Measurements from ENCODE around the gene TTPAL. TPM values are rescaled to one million over a fixed set of nuclear protein-coding genes. Genes with fewer than 3 reads are reported as not detected.
"Not testable (repeated sequence)": the region's sequence is repeated elsewhere in the genome, so short reads cannot be mapped to it uniquely, and the experiment has no call there.

TTPAL gene
- total RNA-seq, 1 donor from 2014 or later = 25.5 TPM

DNA sequence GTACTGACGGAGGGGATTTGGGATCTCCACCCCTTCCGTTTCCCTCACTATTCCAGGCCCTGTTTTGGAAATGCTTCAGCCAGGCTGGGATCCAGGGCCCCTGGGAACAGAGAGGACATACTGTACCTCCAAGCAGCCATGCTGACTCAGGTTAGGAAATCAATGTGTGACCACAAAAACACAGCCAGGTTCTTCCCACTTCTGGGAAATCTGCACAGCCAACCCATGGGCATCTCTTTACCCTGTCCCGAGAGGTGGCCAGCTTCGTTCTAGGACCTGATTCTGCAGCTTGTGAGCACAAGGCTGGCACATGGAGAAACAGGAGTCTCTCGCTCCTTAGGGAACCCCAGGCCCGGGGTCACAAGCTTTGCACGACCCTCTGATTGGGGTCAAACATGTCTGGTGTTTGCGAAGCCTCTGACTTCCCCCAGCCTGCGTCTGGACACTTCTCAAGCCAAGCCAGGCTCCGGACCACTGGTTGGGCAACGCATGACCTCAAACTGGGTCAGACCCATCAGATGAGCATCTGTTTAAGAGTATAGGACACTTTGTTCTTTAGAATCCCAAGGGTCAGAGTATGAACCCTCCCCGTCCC is 8.3 kb upstream of the TTPAL start:
- DNase-seq (ENCODE audit: low spot score) = peak; percentile 52

DNA sequence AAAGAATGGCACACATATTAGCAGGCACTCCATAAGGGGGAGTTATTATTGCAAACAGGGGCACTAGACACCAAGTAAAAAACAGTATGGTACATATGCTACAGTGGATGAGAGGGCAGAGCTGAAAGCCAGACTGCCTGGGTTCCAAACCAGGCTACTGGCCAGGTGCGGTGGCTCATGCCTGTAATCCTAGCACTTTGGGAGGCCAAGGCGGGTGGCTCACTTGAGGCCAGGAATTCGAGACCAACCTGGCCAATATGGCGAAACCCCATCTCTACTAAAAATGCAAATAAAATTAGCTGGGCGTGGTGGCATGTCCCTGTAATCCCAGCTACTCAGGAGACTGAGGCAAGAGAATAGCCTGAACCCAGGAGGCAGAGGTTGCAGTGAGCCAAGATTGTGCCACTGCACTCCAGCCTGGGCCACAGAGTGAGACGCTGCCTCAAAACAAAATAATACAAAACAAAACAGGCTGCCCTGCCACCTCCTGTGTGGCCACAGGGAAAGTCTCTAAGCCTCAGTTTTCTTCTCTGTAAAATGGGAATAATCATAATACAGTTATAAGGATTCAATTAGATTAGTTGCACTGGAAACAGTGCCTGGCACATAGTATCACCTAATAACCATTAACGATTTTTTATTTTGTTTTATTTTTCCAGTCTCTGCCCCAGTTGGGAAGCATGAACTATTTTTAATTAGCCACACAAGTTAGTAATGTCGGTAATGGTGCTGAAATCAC is 7.5 kb upstream of the TTPAL start:
- DNase-seq (ENCODE audit: low spot score) = no peak

DNA sequence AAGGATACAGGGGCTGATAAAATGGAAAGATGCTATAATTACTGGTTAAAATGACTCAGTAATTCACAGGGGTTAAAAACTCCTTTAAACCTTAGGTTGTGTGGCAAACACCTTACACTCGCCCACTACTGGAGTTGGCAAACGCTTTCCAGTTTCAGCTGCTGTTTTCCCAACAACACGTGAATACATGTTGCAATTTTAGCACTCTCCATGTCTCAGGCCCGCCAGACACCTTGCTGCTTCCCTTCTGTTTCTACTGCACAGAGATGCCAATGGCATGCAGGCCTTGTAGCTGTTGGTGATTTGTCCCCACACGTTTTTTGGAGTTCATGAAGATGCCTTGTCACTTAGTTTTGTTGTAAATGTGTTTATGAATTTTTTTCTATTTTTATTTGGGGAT is 5.3 kb upstream of the TTPAL start:
- DNase-seq (ENCODE audit: low spot score) = no peak

DNA sequence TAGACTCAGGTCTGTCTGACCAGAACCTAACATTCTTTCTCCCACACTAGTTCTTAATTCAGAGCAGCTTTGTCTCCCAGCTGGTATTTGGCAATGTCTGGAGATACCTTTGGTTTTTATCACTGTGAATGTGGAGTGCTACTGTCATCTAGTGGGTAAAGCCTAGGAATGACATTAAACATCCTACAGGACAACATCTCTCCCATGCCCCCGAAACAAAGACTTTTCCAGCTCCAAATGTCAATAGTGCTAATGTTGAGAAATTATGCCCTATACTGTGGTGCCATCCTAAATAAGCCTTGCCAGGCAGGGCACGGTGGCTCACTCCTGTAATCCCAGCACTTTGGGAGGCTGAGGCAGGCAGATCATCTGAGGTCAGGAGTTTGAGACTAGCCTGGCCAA is 4.2 kb upstream of the TTPAL start:
- no peak for DNase-seq (ENCODE audit: low spot score)

DNA sequence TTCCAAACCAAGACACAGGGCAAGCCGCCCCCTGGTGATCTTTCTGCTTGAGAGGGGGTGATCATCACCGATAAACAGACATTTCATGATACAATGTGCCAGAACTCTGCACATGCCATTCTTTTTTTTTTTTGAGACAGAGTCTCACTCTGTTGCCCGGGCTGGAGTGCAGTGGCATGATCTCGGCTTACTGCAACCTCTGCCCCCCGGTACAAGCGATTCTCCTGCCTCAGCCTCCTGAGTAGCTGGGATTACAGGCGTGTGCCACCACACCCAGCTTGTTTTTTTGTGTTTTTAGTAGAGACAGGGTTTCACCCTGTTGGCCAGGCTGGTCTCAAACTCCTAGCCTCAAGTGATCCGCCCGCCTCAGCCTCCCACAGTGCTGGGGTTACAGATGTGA is 3.4 kb upstream of the TTPAL start:
- DNase-seq (ENCODE audit: low spot score) = not testable (repeated sequence)

DNA sequence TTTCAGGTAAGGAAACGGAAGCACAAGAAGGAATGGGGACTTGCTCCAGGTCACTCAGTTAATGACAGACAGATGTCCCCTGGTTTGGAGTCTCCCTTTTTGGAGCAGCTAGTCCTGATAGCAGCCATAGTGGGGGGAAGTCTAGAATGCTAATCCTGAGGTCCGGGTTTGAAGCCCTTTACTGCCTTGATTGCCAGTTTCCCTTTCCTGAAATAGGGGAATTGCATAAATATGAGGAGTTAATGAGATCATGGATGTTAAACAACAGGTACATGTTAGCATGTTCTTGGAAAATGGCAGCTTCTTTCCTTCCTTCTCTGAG is 341 bp upstream of the TTPAL start:
- DNase-seq (ENCODE audit: low spot score) = no peak

DNA sequence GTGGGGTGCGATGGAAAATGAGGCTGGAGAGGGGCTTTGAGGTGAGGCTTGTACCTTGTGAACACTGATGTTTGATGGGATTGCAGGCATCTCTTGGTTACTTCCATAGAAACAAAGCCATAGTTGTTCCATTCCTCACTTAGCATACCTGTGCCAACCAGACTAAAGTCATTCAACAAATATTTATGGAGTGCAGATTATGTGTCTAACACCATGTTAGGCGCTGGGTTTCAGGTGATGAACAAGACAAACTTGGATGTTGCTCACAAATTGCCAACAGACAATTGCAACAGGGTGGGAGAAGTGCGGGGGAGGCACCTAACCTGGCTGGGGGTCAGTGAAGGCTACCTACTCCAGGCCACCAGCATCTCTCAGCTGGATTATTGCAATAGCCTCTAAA is 1.5 kb downstream of the TTPAL start:
- DNase-seq (ENCODE audit: low spot score) = no peak

DNA sequence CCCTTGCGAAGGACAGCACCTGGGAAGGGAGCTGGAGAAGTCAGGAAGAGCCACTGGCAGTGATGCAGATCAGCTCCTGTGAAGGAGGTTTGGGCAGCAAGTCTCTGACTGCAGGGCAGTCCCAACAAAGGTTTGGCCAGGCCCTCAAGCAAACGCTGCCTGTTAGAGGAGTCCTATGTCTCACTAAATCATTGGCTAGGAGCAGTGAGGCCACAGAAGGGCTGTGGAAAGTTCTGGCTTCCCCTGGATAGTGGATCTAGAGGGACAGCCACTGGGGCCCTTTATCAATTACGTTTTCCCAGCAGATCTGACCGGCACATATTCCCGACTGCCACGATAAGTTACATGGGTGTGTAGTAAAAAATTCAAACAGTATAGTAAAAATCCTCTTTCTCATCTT is 2.5 kb downstream of the TTPAL start:
- no peak for DNase-seq (ENCODE audit: low spot score)

DNA sequence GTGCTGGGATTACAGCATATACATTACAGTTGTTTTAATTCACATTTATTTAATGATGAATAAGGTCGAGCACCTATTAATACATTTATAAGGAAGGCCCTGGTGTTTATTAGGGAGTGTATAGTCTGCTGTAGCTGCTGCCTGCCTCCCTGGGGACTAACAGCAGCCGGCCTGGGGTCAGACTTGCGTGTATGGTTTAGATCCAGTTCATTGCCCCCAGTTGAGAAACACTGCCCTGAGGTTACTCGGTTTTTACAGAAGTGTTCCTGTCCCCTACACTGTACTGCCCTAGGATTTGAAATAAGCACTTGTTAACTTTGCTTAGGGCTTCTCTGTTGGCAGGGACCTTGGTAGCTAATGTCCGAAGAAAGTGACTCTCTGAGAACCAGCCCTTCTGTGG is 4.0 kb downstream of the TTPAL start:
- DNase-seq (ENCODE audit: low spot score) = no peak

DNA sequence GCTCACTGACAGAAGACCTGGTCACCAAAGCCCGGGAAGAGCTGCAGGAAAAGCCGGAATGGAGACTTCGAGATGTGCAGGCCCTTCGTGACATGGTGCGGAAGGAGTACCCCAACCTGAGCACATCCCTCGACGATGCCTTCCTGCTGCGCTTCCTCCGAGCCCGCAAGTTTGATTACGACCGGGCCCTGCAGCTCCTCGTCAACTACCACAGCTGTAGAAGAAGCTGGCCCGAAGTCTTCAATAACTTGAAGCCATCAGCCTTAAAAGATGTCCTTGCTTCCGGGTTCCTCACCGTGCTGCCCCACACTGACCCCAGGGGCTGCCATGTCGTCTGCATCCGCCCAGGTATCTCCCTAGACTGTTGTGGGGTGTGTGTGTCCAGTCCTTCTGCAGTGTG is 4.4 kb downstream of the TTPAL start:
- DNase-seq (ENCODE audit: low spot score) = no peak

DNA sequence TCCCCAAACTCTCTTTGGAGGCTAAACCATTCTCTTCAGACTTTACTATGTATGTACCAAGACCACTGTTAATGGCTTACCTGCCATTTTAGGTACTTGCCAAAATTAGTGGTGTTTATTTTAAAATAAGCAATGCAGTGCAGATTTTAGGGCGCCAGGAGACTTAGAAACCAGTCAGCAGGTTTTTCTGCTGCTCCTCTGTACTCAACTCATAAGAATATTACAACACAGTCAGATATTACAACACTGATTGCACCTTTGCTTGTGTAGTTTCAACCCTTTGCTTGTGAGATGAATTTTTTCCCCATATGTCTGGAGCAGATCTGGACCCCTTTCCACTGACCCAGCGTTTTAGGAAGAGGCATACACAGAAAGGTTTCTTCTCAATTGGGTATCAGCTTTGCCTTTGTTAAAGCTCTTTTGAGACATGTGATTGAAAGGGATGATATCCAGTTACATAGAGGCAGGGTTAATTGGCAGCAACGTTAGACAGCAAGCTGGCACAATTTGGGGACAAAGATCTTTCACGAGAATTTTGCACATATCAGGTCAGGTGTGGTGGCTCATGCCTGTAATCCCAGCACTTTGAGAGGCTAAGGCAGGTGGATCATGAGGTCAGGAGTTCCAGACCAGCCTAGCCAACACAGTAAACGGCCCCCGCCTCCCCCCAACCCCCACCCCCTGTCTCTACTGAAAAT is 6.2 kb downstream of the TTPAL start:
- no peak for DNase-seq (ENCODE audit: low spot score)

DNA sequence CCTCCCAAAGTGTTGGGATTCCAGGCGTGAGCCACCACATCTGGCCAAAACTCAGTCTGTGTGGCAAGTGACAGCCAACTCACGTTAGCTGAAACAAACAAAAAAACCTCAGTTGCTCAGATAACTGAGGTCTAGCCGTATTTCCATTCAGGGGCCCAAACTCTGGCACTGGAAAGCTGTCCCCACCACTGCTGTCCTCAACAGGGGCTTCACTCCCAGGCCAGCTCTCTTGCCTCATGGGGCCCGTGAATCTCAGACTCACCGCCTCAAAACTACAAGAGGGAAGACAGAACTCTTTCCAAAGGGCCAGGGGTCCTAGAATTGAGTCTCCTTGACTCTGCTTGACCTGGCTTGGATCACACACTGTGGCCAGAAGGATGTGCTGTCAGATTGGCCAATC is 7.4 kb downstream of the TTPAL start:
- no peak for DNase-seq (ENCODE audit: low spot score)

DNA sequence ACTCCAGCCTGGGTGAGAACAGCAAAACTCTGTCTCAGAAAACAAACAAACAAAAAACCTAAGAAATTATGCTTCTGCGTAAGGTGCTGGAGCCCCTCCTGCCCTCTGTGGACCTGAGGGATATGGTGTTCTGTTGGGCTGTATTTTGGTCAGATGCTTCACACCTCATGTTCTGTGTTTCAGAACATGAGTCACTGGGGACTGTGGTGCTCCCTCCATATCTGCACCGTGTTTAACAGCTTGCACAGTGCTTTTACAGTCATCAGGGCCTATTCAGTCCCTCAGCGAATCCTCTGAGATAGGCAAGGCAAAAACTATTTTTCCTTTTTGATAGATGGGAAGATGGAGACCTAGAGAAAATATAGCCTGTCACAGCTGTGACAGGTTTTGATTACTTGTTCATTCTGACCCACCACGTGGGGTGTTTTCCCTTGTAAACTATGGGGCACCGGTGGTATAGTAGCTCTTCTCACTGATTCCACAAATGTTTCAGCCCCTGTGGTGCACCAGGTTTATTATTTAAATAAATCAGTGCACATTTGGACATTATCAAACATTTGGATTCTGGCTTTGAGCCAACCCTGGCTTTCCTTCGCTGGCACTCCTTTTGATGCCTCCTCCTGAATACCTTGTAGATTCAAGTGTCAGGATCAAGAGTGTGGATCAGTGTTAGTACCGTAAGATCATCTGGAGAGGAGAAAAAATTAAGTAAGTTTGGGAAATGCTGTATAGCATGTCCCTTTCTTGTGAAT is 9.6 kb downstream of the TTPAL start:
- no peak for DNase-seq (ENCODE audit: low spot score)

DNA sequence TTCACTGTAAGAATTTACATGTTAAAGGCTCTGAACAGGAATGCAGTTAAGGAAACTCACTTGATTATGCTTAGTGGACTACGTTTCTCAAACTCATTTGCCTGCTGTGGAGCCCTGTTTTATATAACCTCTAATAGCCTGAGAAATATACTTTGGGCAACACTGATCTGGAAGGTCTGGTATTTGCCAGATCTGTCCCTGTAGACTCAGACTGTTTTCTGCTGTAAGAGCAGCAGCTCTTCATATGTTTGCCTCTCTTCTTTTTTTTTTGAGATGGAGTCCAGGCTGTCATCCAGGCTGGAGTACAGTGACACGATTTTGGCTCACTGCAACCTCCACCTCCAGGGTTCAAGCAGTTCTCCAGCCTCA is 10.1 kb downstream of the TTPAL start:
- no peak for DNase-seq (ENCODE audit: low spot score)

DNA sequence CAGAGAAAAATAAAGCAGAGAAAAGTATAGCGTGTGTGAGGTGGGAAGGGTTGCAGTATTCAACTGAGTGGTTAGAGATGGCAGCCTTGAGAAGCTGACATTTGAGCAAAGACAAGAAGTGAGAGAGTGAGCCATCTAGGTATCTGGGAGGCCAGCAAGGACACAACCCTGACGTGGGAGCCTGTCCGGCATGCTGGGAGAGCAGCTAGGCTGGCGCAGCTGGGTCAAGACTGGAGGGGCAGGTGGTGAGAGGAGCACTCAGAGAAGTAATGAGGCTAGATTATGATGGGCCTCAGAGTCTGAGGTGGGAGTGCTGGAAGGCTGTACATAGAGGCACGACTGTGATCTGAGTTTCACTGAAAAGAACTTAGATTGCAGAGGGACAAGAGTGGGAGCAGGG is 12.9 kb downstream of the TTPAL start:
- no peak for DNase-seq (ENCODE audit: low spot score)

DNA sequence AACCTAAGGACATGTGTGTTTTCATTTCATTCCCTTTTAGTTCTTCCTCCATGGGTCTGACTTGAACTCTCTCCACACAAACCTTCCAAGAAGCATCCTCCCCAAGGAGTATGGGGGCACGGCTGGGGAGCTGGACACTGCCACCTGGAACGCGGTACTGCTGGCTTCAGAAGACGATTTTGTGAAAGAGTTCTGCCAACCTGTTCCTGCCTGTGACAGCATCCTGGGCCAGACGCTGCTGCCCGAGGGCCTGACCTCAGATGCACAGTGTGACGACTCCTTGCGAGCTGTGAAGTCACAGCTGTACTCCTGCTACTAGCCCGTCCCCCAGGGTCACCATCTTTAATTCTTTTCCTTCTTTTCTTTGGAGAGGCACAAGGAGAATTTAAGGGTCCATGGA is 13.5 kb downstream of the TTPAL start:
- no peak for DNase-seq (ENCODE audit: low spot score)

DNA sequence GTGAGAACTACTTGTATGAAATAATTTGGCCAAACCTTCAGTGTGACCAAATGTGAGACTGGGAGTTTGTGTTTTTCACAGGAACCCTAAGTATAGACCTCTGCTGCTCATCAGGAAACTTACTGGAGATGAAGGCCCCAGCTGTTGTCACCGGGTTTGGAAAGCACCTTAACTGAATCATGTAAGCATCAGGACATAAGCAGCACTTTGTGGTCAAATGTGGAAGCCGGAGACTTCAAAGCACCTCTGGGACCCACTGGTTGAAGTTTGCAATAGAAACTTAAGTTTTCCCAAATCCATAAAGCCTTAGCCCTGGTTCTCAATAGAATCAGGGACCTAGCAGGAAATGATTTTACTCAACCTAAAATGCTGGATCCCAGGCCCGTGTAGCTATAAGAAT is 14.3 kb downstream of the TTPAL start:
- no peak for DNase-seq (ENCODE audit: low spot score)

DNA sequence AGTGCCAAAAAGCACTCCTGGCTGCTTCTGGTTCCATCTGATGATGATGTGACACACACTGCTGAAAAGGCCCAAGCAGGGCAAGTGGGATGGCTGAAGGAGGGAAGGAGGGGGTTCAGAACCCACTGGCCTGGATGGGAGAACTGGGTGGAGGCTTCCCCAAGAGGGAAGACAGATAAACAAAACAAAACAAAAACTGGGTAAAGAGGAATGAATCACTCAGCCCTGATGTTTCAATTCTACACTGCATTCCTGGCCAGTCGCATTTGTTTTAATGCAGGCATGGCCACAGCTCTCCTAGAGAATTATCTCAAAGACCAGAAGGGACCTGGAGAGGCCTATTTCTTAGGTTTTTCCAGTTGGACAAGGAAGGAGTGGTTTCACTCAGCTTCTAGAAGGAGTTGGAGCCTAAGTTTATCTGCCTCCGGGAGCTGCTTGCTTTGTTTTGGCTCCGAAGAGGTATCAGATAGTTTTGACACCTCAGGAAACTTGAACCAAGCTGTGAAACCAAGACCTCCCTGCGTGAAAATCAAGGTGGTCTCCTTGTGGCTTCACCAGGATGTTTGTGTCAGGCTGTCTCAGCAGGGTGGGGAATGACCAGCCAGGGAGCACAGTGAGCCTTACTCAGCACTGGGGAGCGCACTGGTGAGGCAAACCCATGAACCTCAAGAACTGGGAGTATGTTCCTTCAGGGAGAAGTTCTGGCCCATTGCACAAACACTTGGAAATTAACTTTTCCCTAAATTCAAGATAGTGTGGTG is 16.1 kb downstream of the TTPAL start:
- no peak for DNase-seq (ENCODE audit: low spot score)

DNA sequence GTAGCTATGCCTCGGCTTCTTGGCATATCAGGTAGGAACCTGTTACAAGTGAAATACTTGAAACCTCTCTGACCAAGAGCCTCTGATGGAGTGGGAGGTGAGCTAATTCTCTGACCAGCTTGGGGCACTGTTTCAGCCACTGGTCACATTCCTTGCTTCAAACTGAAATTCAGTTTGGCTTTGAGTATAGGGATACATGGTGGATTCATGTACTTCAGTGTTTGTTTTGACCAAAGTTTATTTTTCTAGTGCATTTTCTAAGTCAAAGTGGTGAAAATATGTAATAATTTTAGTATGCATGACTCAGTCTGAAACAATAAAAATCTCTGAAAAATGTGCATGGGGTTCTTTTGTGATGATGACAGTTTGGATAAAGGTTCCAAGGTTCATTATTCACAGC is 18.6 kb downstream of the TTPAL start:
- no peak for DNase-seq (ENCODE audit: low spot score)

DNA sequence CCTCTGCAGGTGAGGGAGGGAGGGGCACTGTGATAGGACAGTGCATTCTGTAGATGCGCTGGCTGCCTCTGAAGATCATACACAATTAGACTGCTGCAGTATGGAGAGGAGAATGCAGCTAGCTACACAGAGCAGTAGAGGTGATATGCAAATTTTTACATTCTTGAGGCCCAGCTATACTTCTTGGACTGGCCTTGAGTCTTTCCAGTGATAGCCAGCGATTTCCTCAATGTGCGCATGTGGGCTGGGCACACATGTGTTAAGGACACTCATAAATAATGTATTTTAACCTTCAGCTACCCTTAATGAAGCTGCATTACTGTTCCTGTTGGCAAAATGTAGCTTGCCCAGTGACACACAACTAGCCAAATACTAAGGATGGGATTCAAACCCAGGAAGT is 19.0 kb downstream of the TTPAL start:
- no peak for DNase-seq (ENCODE audit: low spot score)

DNA sequence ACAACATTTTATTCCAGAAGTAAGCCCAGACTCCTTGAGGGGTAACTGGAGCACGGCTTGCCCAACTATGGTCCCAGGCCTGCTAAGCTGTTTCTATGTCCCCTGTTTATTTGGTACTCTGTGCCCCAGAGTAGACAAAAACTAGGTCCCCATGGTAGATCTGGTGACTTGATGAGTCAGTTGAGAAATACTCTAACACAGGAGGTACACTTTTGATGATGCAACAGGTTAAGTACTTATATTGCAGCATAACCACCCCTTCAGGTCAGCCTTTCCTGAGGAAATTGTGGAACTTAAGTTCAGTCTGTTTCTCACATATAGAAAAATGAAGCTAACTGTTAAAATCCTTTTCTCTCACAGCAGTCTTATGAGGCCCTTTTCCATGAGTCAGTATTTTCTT is 19.6 kb downstream of the TTPAL start:
- no peak for DNase-seq (ENCODE audit: low spot score)
